Activated naive CD8-positive, alpha-beta T cell (primary cell): Measurements from ENCODE around the gene SENP1.
"Not testable (repeated sequence)": the region's sequence is repeated elsewhere in the genome, so short reads cannot be mapped to it uniquely, and the experiment has no call there.

Experiments used
- H3K27ac Mint-ChIP-seq: one replicate; pipeline ENCODE4 v1.8.0; 2021; ENCODE audit warnings: mixed read lengths
- H3K27me3 Mint-ChIP-seq: one replicate; pipeline ENCODE4 v1.8.0; 2021; ENCODE audit warnings: mixed read lengths
- H3K36me3 Mint-ChIP-seq: one replicate; pipeline ENCODE4 v1.8.0; 2021; ENCODE audit warnings: mixed read lengths
- H3K4me1 Mint-ChIP-seq: one replicate; pipeline ENCODE4 v1.8.0; 2021; ENCODE audit warnings: low read depth, mixed read lengths
- H3K4me3 Mint-ChIP-seq: one replicate; pipeline ENCODE4 v1.8.0; 2021; ENCODE audit warnings: mild to moderate bottlenecking, mixed read lengths
- H3K9me3 Mint-ChIP-seq: one replicate; pipeline ENCODE4 v1.8.0; 2021; ENCODE audit warnings: low read depth, mixed read lengths

Gene SENP1

GRCh38 chr12:48122065-48122834 is 16.4 kb upstream of the SENP1 start:
- Mint-ChIP-seq H3K4me3 (no peak overlapping the region), H3K4me1 (peaks cover 17% of the 10 kb centered on the region), H3K27me3 (no peaks in the 10 kb centered on the region), H3K9me3 (no peaks in the 10 kb centered on the region), H3K36me3 (peaks cover 7% of the 10 kb centered on the region), H3K27ac (no peak overlapping the region)

- Mint-ChIP-seq H3K4me1 (peaks cover 17% of the 10 kb centered on the region), H3K9me3 (no peaks in the 10 kb centered on the region), H3K27me3 (peaks cover 3% of the 10 kb centered on the region), H3K36me3 (peaks cover 5% of the 10 kb centered on the region), H3K4me3 (no peak overlapping the region), H3K27ac (no peak overlapping the region)
Observed at GRCh38 chr12:48121522-48121921, 15.6 kb upstream of the SENP1 start.

- H3K9me3 Mint-ChIP-seq, result no peaks in the 10 kb centered on the region
- peak overlapping the region; percentile 99 for H3K4me3 Mint-ChIP-seq
- H3K36me3 Mint-ChIP-seq, result peaks cover 3% of the 10 kb centered on the region
- peaks cover 3% of the 10 kb centered on the region for H3K27me3 Mint-ChIP-seq
- peaks cover 17% of the 10 kb centered on the region for H3K4me1 Mint-ChIP-seq
- H3K27ac Mint-ChIP-seq, result peak overlapping the region; percentile 4
Observed at GRCh38 chr12:48119834-48120195, 13.9 kb upstream of the SENP1 start.

DNA sequence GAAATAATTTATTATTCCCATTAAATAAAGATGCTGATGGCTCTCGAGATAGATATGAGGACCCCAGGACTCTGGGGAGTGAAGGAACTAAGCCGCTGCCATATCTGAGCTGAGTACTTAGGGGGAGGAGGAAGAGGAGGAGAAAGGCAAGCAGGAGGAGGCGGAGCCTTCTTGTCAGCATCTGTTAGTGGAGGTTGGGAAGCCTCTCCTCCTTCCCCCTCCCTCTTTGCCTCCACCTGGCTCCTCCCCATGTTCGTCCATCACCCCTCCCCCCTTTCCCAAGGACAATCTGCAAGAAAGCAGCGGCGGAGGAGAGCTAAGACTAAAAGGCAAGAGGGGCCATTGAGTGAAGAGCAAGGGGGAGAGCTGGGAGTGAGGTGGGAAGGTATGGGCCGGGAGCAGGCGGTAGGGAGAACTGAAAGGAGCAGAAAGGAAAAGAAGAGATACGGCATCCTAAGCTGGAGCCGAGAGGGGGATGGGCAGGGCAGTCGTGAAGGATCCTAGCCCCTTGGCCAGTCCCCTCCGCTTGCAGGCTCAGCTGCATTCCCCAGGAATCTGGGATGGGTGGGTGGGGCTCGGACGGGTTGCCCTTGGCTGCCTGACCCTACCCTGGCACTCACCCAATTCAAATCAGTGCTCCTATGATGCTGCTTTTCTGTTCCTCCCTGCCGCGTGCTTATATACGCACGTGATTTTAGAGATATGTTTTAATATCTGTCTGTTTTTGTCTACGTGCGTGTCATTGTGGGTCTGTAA is 13.4 kb upstream of the SENP1 start, which contains the start of gene PFKM:
Gene PFKM, plus strand, starts transcription at position 287 of the 756 bp plus-strand sequence. CDS start 3,411 bp downstream, outside the sequence.
- Mint-ChIP-seq H3K4me3 (peak within 1 kb of the TSS; percentile 99), H3K4me1 (peaks cover 17% of the 10 kb centered on the region), H3K36me3 (peaks cover 3% of the 10 kb centered on the region), H3K9me3 (no peaks in the 10 kb centered on the region), H3K27me3 (peaks cover 4% of the 10 kb centered on the region), H3K27ac (peak within 1 kb of the TSS; percentile 64)

DNA sequence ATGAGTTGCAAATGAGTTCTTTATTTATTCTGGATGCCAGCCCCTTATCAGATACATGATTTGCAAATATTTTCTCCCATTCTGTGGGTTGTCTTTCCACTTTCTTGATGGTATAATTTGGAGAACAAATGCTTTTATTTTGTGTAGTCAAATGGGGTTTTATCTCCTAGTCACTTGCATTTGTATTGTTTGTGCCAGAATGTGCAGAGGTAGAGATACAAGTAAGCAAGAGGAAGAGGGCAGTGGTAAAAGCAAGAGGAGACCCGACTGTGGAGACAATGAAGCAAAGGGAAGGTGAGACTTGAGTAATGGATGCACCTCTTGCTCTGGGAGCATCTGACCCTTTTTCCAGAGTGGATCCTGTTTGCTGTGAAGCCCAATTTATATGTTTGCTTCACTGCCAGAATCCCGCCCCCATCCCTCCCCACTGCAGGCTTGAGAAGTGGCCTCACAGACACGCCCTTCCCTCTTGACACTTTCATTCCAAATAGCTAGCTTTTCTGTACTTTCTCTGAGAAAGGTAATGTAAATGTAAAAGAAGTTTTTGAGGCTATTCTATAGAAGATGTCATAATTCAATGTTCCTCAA is 12.5 kb upstream of the SENP1 start:
- H3K27me3 Mint-ChIP-seq, result peaks cover 5% of the 10 kb centered on the region

DNA sequence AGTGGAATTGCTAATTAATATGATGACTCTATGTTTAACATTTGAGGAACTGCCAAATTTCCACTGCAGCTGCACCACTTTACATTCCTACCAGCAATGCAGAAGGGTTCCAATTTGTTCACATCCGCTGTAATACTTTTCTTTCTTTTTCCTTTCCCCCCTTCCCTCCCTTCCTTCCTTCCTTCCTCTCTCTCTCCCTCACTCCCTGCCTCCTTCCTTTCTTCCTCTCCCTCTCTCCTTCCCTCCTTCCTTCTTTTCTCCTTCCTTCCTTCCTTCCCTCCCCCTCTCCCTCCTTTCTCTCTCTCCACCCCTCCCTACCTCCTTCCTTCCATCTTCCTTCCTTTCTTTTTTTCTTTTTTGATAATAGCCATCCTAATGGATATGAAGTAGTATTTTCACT is 10.1 kb upstream of the SENP1 start:
- H3K36me3 Mint-ChIP-seq, result peaks cover 3% of the 10 kb centered on the region
- H3K9me3 Mint-ChIP-seq, result no peaks in the 10 kb centered on the region
- no peak overlapping the region for H3K4me3 Mint-ChIP-seq
- H3K4me1 Mint-ChIP-seq, result peaks cover 16% of the 10 kb centered on the region
- no peak overlapping the region for H3K27ac Mint-ChIP-seq
- H3K27me3 Mint-ChIP-seq, result peaks cover 5% of the 10 kb centered on the region

More for the DNA sequence above, 12.5 kb upstream of the SENP1 start:
- peak overlapping the region; percentile 64 for H3K27ac Mint-ChIP-seq
- H3K36me3 Mint-ChIP-seq, result peaks cover 3% of the 10 kb centered on the region
- H3K4me3 Mint-ChIP-seq, result peak overlapping the region; percentile 99
- H3K9me3 Mint-ChIP-seq, result no peaks in the 10 kb centered on the region
- H3K4me1 Mint-ChIP-seq, result peaks cover 17% of the 10 kb centered on the region

DNA sequence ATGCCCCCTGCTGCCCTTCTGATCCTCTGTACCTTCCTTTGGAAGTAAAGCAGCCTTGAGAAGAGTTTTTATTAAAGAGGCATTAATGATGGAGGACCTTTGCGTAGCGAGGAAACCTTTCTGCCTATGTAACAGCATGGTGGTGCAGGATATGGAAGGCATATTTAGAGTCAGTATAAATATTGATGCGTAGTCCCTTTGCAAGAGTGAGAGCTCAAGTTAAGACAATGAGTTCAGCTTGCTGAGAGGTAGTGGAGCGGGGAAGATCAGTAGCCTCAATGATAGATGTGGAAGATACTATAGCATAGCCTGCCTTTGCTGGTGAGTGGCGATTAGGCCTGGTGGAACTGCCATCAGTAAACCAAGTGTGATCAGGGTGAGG is 5.4 kb upstream of the SENP1 start:
- H3K36me3 Mint-ChIP-seq, H3K27me3 Mint-ChIP-seq, H3K9me3 Mint-ChIP-seq, H3K27ac Mint-ChIP-seq, H3K4me3 Mint-ChIP-seq: not testable (repeated sequence)
- peaks cover 25% of the 10 kb centered on the region for H3K4me1 Mint-ChIP-seq

DNA sequence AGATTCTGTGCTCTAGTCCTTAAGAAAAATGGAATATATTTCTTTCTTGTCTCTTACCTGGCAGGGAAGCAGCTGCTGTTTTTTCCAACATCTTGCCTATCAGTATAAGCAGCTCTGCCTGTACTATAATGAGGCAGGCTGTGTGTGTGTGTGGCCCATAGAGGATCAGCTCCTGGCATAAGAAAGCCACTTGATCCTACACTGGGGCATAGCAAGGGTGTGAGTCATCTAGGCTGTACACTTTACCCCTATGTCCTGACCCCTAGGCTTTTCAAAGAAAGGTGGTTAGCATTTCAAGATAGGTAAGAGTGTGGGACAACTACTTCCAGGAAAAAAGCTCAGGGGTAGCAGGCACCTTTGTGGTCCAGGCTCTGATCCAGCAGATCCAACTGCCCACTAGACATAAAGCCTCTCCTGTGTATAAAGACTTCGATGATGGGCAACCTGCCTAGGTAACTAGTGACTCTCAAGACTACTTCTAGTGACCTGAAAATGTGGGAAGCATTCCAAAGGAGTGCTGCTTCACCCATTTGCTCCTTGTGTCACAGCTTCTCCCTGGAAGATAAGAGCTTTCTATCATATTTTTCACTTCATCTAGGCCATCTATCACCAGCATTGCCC is 4.9 kb upstream of the SENP1 start:
- peaks cover 27% of the 10 kb centered on the region for H3K4me1 Mint-ChIP-seq
- H3K36me3 Mint-ChIP-seq, result no peaks in the 10 kb centered on the region
- no peak overlapping the region for H3K27ac Mint-ChIP-seq
- H3K9me3 Mint-ChIP-seq, result no peaks in the 10 kb centered on the region
- peaks cover 2% of the 10 kb centered on the region for H3K27me3 Mint-ChIP-seq
- H3K4me3 Mint-ChIP-seq, result no peak overlapping the region

DNA sequence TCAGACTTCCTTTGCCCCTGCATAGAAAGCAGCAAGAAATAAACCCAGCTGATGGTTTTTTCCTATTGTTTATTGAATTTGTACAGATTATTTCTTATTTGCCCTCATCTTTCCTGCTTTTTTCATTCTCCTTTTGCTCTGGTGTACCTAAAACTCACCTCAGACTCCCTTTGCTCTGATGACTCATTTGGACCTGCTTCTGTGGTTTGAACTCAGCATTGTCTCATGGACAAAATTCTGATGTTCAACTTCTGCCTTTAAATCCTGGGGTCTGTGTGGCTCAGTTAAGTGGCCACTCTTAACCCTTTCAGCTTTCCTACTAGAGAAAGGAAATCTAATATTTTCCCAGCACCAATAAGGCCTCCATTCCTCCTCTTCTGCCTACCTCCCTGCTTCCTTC is 3.5 kb upstream of the SENP1 start:
- H3K4me3 Mint-ChIP-seq, result no peak overlapping the region
- H3K9me3 Mint-ChIP-seq, result no peaks in the 10 kb centered on the region
- no peaks in the 10 kb centered on the region for H3K36me3 Mint-ChIP-seq
- H3K27me3 Mint-ChIP-seq, result peaks cover 2% of the 10 kb centered on the region
- peaks cover 31% of the 10 kb centered on the region for H3K4me1 Mint-ChIP-seq
- no peak overlapping the region for H3K27ac Mint-ChIP-seq

GRCh38 chr12:48106681-48107613 is 1.1 kb upstream of the SENP1 start:
- H3K27ac Mint-ChIP-seq, result peak overlapping the region; percentile 98
- H3K27me3 Mint-ChIP-seq, result no peaks in the 10 kb centered on the region
- no peaks in the 10 kb centered on the region for H3K9me3 Mint-ChIP-seq
- no peaks in the 10 kb centered on the region for H3K36me3 Mint-ChIP-seq
- H3K4me3 Mint-ChIP-seq, result peak overlapping the region; percentile 96
- peaks cover 43% of the 10 kb centered on the region for H3K4me1 Mint-ChIP-seq

GRCh38 chr12:48105321-48105866 is 485 bp downstream of the SENP1 start:
- no peaks in the 10 kb centered on the region for H3K9me3 Mint-ChIP-seq
- H3K4me1 Mint-ChIP-seq, result peaks cover 49% of the 10 kb centered on the region
- no peaks in the 10 kb centered on the region for H3K27me3 Mint-ChIP-seq
- no peaks in the 10 kb centered on the region for H3K36me3 Mint-ChIP-seq
- peak overlapping the region; percentile 98 for H3K27ac Mint-ChIP-seq
- peak overlapping the region; percentile 96 for H3K4me3 Mint-ChIP-seq

- Mint-ChIP-seq H3K27me3 (no peaks in the 10 kb centered on the region), H3K9me3 (no peaks in the 10 kb centered on the region), H3K4me3 (peak overlapping the region; percentile 96), H3K36me3 (no peaks in the 10 kb centered on the region), H3K27ac (peak overlapping the region; percentile 98), H3K4me1 (peaks cover 47% of the 10 kb centered on the region)
Observed at GRCh38 chr12:48104531-48104930, 1.3 kb downstream of the SENP1 start.

GRCh38 chr12:48092611-48093010 is 13.3 kb downstream of the SENP1 start:
- H3K27ac Mint-ChIP-seq, result no peak overlapping the region
- no peaks in the 10 kb centered on the region for H3K4me1 Mint-ChIP-seq
- peaks cover 6% of the 10 kb centered on the region for H3K36me3 Mint-ChIP-seq
- no peak overlapping the region for H3K4me3 Mint-ChIP-seq
- H3K27me3 Mint-ChIP-seq, result no peaks in the 10 kb centered on the region
- no peaks in the 10 kb centered on the region for H3K9me3 Mint-ChIP-seq

- Mint-ChIP-seq H3K27me3 (no peaks in the 10 kb centered on the region), H3K27ac (no peak overlapping the region), H3K4me3 (no peak overlapping the region), H3K36me3 (peaks cover 8% of the 10 kb centered on the region), H3K9me3 (no peaks in the 10 kb centered on the region), H3K4me1 (no peaks in the 10 kb centered on the region)
Observed at GRCh38 chr12:48086327-48086726, 19.6 kb downstream of the SENP1 start.
